Body of pancreas (tissue), 4 donors: ENCODE data around the gene SORCS2. TPM values are rescaled to one million over a fixed set of nuclear protein-coding genes. Genes with fewer than 3 reads are reported as not detected.

Source experiments
- ATAC-seq: fragments of 150-250 bp; one replicate; pipeline ENCODE4 v1.9.1; 2016
- DNase-seq, 4 donors: peaks; one replicate each; pipeline ENCODE4 v3.0.0-alpha.2; 2019
- H3K27ac ChIP-seq, 4 donors: fragments of 200-600 bp; sonication (generic); 1 replicate in 3 of 4; 2 replicates in 1 of 4; pipeline versions ENCODE4 v1.5.1 to v1.6.1; 2016 to 2019; ENCODE audit warnings: mild to moderate bottlenecking in 1 of 4, mixed read lengths in 1 of 4, moderate library complexity in 1 of 4
- H3K27me3 ChIP-seq, 2 donors: fragments of 200-600 bp; sonication (generic); one replicate each; pipeline ENCODE4 v1.6.0; 2016; ENCODE audit warnings: mild to moderate bottlenecking in 1 of 2
- H3K36me3 ChIP-seq, 2 donors: fragments of 200-600 bp; sonication (generic); replicated peaks in 1 of 2; 2 replicates each; pipeline ENCODE4 v1.5.1; 2016; ENCODE audit warnings: low read depth in 2 of 2; ENCODE audit not compliant: insufficient read depth in 1 of 2
- H3K4me1 ChIP-seq: fragments of 200-600 bp; sonication (generic); one replicate; pipeline ENCODE4 v1.6.0; 2016
- H3K4me3 ChIP-seq, 2 donors: fragments of 200-600 bp; sonication (generic); 1 replicate in 1 of 2; 2 replicates in 1 of 2; pipeline ENCODE4 v1.5.1; 2016 to 2019
- H3K9me3 ChIP-seq, 3 donors: fragments of 200-600 bp; sonication (generic); 1 replicate in 2 of 3; 2 replicates in 1 of 3; pipeline ENCODE4 v1.5.1; 2016
- POLR2A ChIP-seq, 3 donors: fragments of 450-650 bp; IDR thresholded peaks; one replicate each; pipeline ENCODE4 v1.6.1; 2016; ENCODE audit warnings: antibody characterized with exemption in 3 of 3, mild to moderate bottlenecking in 2 of 3
- WGBS, 2 donors: methylation state at CpG; one replicate each; pipeline ENCODE4 v1.1.5; 2017; 5-methylcytosine and 5-hydroxymethylcytosine counted together
- intact Hi-C: fragments of 100-400 bp; cut with DNase I; formaldehyde crosslinking; loops from one replicate; pipeline ENCODE4 v1.15.1; 2023
- total RNA-seq, 2 donors: library from RNA; depleted of rRNA; stranded (reverse); fragments of >200 nt; gene quantifications; one replicate each; pipeline ENCODE4 v1.1.0, GENCODE V29; 2016
- TF ChIP-seq, protein P1 (sequence below), 7 experiments: fragments of 450-650 bp in 4 of 7; fragments of 200-600 bp in 3 of 7; sonication (generic) in 3 of 7; IDR thresholded peaks; one replicate each; pipeline ENCODE4 v1.5.1; 2016 to 2019; ENCODE audit warnings: antibody characterized with exemption in 7 of 7

The SORCS2 gene
- total RNA-seq, 2 donors from 2014 or later = 0.26 to 0.33 TPM

DNA sequence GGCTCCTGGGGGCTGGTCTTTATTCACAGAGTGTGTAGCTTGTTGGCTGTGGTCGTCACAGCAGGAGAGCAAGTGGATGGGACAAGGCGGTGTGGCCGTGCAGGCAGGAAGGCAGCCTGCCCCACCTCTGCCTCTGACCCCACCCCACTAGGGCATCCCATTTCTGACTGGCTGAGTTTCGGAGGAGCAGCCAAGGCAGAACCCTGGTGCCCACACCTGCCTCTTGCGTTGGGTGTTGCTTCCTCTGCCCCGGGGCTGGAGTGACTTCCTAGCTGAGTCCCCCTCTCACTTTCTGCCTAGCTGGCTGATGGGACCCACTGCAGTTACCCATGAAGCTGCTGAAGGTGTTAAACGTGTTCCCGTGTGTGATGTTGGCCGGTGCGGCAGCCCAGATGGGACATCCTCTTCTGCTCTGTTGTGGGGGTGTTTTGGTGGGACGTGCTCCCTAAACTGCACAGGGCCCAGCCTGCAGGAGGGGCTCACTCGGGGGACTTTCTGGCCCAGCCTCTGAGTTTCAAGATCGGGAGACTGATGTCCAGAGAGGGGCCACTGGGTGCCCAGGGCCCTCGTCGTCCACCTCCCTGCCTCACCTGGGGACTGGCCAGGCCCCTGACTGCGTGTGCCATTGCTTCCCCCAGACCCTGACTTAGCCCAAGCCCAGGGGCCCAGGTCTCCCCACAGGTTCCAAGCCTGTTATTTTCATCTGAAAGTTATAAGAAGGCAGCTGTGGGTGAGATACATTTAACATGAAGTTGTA is 140.9 kb downstream of the SORCS2 start:
- 68 to 71% methylated on average over 5 to 16 of the region's 16 CpGs for WGBS, 2 donors
- ATAC-seq (no peak), DNase-seq (no peak)
- Histone ChIP-seq H3K36me3 (no peaks in the 10 kb centered on the region), H3K4me1 (no peaks in the 10 kb centered on the region), H3K4me3 (no peak overlapping the region), H3K9me3 (no peaks in the 10 kb centered on the region), H3K27me3 (no peaks in the 10 kb centered on the region), H3K27ac (no peak overlapping the region)
- intact Hi-C loops = no loop called here
- TF ChIP-seq POLR2A (IDR thresholded peaks at IDR 0.05) = no peak
- TF ChIP-seq, protein P1, sequence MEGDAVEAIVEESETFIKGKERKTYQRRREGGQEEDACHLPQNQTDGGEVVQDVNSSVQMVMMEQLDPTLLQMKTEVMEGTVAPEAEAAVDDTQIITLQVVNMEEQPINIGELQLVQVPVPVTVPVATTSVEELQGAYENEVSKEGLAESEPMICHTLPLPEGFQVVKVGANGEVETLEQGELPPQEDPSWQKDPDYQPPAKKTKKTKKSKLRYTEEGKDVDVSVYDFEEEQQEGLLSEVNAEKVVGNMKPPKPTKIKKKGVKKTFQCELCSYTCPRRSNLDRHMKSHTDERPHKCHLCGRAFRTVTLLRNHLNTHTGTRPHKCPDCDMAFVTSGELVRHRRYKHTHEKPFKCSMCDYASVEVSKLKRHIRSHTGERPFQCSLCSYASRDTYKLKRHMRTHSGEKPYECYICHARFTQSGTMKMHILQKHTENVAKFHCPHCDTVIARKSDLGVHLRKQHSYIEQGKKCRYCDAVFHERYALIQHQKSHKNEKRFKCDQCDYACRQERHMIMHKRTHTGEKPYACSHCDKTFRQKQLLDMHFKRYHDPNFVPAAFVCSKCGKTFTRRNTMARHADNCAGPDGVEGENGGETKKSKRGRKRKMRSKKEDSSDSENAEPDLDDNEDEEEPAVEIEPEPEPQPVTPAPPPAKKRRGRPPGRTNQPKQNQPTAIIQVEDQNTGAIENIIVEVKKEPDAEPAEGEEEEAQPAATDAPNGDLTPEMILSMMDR (IDR thresholded peaks at IDR 0.05) = no peak

DNA sequence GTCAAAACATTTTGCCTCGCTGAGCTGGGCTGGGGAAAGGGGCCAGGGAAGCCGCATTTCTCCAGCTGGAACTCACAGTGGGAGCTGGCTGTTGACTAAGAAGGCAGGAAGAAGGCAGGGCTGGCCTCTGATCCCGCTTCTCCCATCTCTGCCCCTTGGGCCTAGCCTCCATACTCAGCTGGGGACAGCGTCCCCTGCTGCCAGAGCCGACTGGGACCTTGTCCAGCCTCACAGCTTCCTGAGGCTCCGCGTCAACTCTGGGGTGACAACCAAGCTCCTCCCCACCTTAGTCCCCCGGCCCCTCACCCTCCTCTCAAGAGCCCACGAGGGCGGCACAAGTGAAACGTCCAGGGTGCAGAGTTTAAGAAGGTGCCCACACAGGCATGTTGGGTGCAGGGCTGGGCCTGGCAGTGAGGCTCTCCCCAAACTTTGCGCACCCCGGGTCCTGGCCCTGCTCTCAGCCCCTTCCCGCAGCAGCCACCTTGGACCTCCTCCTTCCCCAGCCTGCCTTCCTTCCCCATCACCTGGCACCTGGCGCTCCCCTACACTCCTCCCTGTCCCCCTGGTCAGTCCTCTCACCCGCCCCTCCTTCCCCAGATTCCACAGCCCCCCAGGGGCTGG is 141.6 kb downstream of the SORCS2 start:
- H3K36me3 ChIP-seq = no peaks in the 10 kb centered on the region
- H3K4me3 ChIP-seq = no peak overlapping the region
- 68 to 78% methylated on average over 8 to 16 of the region's 16 CpGs for WGBS, 2 donors
- H3K9me3 ChIP-seq = no peaks in the 10 kb centered on the region
- TF ChIP-seq, protein P1 (IDR thresholded peaks at IDR 0.05) = no peak
- TF ChIP-seq POLR2A (IDR thresholded peaks at IDR 0.05) = no peak
- H3K4me1 ChIP-seq = no peaks in the 10 kb centered on the region
- peak in 1 of 4 donors; percentile 16 for DNase-seq
- no peak for ATAC-seq
- intact Hi-C loops = no loop called here
- H3K27me3 ChIP-seq = no peaks in the 10 kb centered on the region
- H3K27ac ChIP-seq = no peak overlapping the region

DNA sequence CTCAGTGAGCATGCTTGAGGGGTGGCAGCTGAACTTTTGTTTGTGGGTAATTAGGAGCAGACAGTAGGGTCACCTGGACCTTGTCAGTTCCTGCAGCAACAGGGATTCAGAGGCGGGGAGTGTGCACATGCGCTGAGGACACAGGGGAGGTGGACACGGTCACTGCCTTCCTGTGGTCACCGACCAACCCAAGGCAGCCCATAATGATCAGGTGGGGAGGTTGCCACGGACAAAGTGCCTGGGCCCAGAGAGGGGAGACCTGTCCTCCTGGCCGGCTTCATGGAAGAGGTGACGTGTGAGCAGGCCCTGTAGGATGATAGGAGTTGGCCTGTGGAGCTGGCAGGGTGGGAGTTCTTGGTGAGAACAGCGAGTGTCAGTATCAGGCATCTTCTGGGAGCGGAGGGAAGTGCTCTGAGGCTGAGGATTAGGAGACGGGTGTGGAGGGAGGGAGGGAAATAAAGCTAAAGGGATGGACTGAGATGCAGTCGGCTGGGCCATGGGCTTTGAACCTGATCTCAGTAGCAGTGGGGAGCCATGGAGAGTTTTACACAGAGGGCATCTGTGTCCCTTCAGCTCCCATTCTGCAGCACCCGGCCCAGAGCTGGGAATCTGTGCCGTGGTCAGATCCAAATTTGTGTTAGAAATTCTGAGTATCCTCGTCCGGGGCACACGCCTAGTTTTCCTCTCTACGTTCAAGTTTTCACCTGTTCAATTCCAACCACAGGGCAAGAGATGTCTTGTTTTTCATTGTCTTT is 142.4 kb downstream of the SORCS2 start:
- Histone ChIP-seq H3K9me3 (no peaks in the 10 kb centered on the region), H3K27ac (no peak overlapping the region), H3K4me1 (no peaks in the 10 kb centered on the region), H3K27me3 (no peaks in the 10 kb centered on the region), H3K4me3 (no peak overlapping the region), H3K36me3 (no peaks in the 10 kb centered on the region)
- no peak for ATAC-seq
- TF ChIP-seq, protein P1 (IDR thresholded peaks at IDR 0.05) = no peak
- TF ChIP-seq POLR2A (IDR thresholded peaks at IDR 0.05) = no peak
- no peak for DNase-seq
- 78 to 82% methylated on average over 17 of the region's 17 CpGs for WGBS, 2 donors
- intact Hi-C loops = no loop called here

DNA sequence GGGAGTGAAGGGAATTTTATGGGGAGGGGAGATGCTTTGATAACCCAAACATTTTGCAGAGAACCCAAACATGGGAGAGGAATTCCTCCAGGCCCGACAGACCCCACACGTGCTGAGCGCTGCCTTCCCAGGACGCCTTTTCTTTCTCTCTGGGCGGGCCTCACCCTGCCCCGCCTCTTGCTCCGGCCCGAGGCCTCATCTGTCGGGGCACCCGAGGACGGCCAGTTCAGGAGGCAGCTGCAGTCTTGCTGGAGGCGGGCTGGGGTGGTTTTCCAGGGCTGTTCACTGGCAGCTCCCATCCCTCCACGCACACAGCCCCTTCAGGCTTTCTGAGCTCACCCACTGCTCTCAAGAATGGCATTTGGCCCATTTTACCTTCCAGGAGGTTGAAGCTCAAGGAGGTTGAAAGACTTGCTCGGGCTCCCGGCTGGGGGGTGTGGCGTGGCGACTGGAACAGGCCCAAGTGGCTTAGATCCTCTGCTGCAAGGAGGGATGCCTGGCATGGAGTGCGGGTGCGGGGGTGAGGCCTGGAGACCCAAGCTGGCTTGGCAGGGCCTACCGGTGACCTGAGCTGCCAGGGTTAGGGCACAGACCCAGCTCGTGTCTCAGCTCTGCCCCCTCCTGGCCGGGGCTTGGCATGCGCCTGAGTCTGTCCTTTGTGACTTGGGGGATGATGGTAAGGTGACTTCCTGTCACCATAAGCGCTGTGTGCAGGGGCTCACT is 143.2 kb downstream of the SORCS2 start:
- peak; percentile 30 for ATAC-seq
- Histone ChIP-seq H3K27me3 (no peaks in the 10 kb centered on the region), H3K4me1 (no peaks in the 10 kb centered on the region), H3K36me3 (no peaks in the 10 kb centered on the region), H3K27ac (no peak overlapping the region), H3K4me3 (no peak overlapping the region), H3K9me3 (no peaks in the 10 kb centered on the region)
- DNase-seq = peak; percentile 50 to 72 (median 62)
- intact Hi-C loops = no loop called here
- 48 to 66% methylated on average over 16 to 24 of the region's 24 CpGs for WGBS, 2 donors
- TF ChIP-seq POLR2A (IDR thresholded peaks at IDR 0.05) = no peak
- TF ChIP-seq, protein P1 (IDR thresholded peaks at IDR 0.05) = peak; percentile 36 to 67 (median 53)
